Measurements from ENCODE around the gene RXFP3. TPM values are rescaled to one million over a fixed set of nuclear protein-coding genes. Genes with fewer than 3 reads are reported as not detected.
"Not testable (repeated sequence)": the region's sequence is repeated elsewhere in the genome, so short reads cannot be mapped to it uniquely, and the experiment has no call there.

Gene RXFP3
- total RNA-seq, 1 donor from 2014 or later, result not detected

- Histone ChIP-seq H2AFZ (replicated peaks) (no peak overlapping the region), H3K27me3 (no peaks in the 10 kb centered on the region), H3K4me2 (no peak overlapping the region), H3K36me3 (no peaks in the 10 kb centered on the region), H3K79me2 (ENCODE audit: low read depth) (no peaks in the 10 kb centered on the region), H3K9me3 (ENCODE audit: low read depth) (peaks cover 10% of the 10 kb centered on the region), H3K27ac (no peak overlapping the region), H4K20me1 (ENCODE audit: low read depth) (no peaks in the 10 kb centered on the region), H3F3A (ENCODE audit: low read depth) (no peaks in the 10 kb centered on the region), H3K9ac (no peak overlapping the region), H3K4me3 (no peak overlapping the region), H3K4me1 (no peaks in the 10 kb centered on the region)
- DNase-seq (ENCODE audit: low spot score), result no peak
- Mint-ChIP-seq H3K4me3 (no peak overlapping the region), H3K4me1 (no peaks in the 10 kb centered on the region), H3K9me3 (peaks cover 33% of the 10 kb centered on the region), H3K27me3 (ENCODE audit: insufficient read depth, low read depth) (peaks cover 4% of the 10 kb centered on the region), H3K36me3 (no peaks in the 10 kb centered on the region), H3K27ac (no peak overlapping the region)
- TF ChIP-seq EZH2phosphoT487 (IDR thresholded peaks at IDR 0.05), result no peak
- TF ChIP-seq EZH2 (IDR thresholded peaks at IDR 0.05), result no peak
- no peak for TF ChIP-seq CTCF (IDR thresholded peaks at IDR 0.05)
Observed at GRCh38 chr5:33903118-33903517, 33.1 kb upstream of the RXFP3 start.

- H4K20me1 ChIP-seq (ENCODE audit: low read depth), result no peaks in the 10 kb centered on the region
- no peak overlapping the region for H3K9ac ChIP-seq
- peaks cover 33% of the 10 kb centered on the region for H3K9me3 Mint-ChIP-seq
- no peaks in the 10 kb centered on the region for H3K36me3 Mint-ChIP-seq
- no peak overlapping the region for H3K4me3 Mint-ChIP-seq
- peaks cover 4% of the 10 kb centered on the region for H3K27me3 Mint-ChIP-seq (ENCODE audit: insufficient read depth, low read depth)
- H3K27me3 ChIP-seq, result no peaks in the 10 kb centered on the region
- H3K36me3 ChIP-seq, result no peaks in the 10 kb centered on the region
- no peak overlapping the region for H3K27ac ChIP-seq
- TF ChIP-seq EZH2phosphoT487 (IDR thresholded peaks at IDR 0.05) (no peak), CTCF (IDR thresholded peaks at IDR 0.05) (no peak), EZH2 (IDR thresholded peaks at IDR 0.05) (no peak)
- no peak overlapping the region for H3K4me2 ChIP-seq
- DNase-seq (ENCODE audit: low spot score), result no peak
- H3K4me1 ChIP-seq, result no peaks in the 10 kb centered on the region
- H3K4me3 ChIP-seq, result no peak overlapping the region
- no peak overlapping the region for H3K27ac Mint-ChIP-seq
- H3K79me2 ChIP-seq (ENCODE audit: low read depth), result no peaks in the 10 kb centered on the region
- H3K4me1 Mint-ChIP-seq, result no peaks in the 10 kb centered on the region
- H2AFZ ChIP-seq (replicated peaks), result no peak overlapping the region
- H3K9me3 ChIP-seq (ENCODE audit: low read depth), result peaks cover 10% of the 10 kb centered on the region
- H3F3A ChIP-seq (ENCODE audit: low read depth), result no peaks in the 10 kb centered on the region
Observed at GRCh38 chr5:33905381-33905780, 30.8 kb upstream of the RXFP3 start.

GRCh38 chr5:33906248-33906647, 29.9 kb upstream of the RXFP3 start:
- not testable (repeated sequence) for H3K27ac ChIP-seq; H3K4me2 ChIP-seq; H3F3A ChIP-seq (ENCODE audit: low read depth); H3K36me3 Mint-ChIP-seq; H3K9ac ChIP-seq; H3K27ac Mint-ChIP-seq; H3K79me2 ChIP-seq (ENCODE audit: low read depth); DNase-seq (ENCODE audit: low spot score); H2AFZ ChIP-seq (replicated peaks); H3K27me3 Mint-ChIP-seq (ENCODE audit: insufficient read depth, low read depth); H4K20me1 ChIP-seq (ENCODE audit: low read depth); H3K9me3 ChIP-seq (ENCODE audit: low read depth); H3K4me1 ChIP-seq; H3K36me3 ChIP-seq; H3K27me3 ChIP-seq; H3K4me3 Mint-ChIP-seq; H3K4me1 Mint-ChIP-seq; H3K4me3 ChIP-seq
- H3K9me3 Mint-ChIP-seq, result peaks cover 33% of the 10 kb centered on the region

GRCh38 chr5:33914844-33915243, 21.3 kb upstream of the RXFP3 start:
- peaks cover 43% of the 10 kb centered on the region for H3K9me3 Mint-ChIP-seq
- not testable (repeated sequence) for H3K4me1 ChIP-seq; H3K27me3 Mint-ChIP-seq (ENCODE audit: insufficient read depth, low read depth); H3K4me2 ChIP-seq; H3K4me1 Mint-ChIP-seq; H3K79me2 ChIP-seq (ENCODE audit: low read depth); H3F3A ChIP-seq (ENCODE audit: low read depth); H3K27ac Mint-ChIP-seq; H3K4me3 Mint-ChIP-seq; H3K27me3 ChIP-seq; H3K27ac ChIP-seq; H3K4me3 ChIP-seq; H3K9me3 ChIP-seq (ENCODE audit: low read depth); H4K20me1 ChIP-seq (ENCODE audit: low read depth); H2AFZ ChIP-seq (replicated peaks); DNase-seq (ENCODE audit: low spot score); H3K36me3 Mint-ChIP-seq; H3K9ac ChIP-seq; H3K36me3 ChIP-seq
